NOMO-1 treated with DMSO at 0.1 percent for 48 hours (cell line): ENCODE data around the gene ATP8B1.
A peak's percentile ranks its signal among the peaks of the same experiment; 100 is the strongest.

ENCODE experiments used
- DNase-seq: peaks from one replicate; lab custom pipeline; 2025; ENCODE audit not compliant: unreplicated experiment; lab: John Stamatoyannopoulos, UW

ATP8B1 gene

GRCh38 chr18:57794951-57795728 lies 8.0 kb downstream of the ATP8B1 start:
- DNase-seq = no peak

GRCh38 chr18:57793302-57793986 lies 9.7 kb downstream of the ATP8B1 start:
- no peak for DNase-seq

GRCh38 chr18:57792631-57793301 lies 10.3 kb downstream of the ATP8B1 start:
- no peak for DNase-seq

- no peak for DNase-seq
Measured at GRCh38 chr18:57791911-57792310, 11.2 kb downstream of the ATP8B1 start.

- no peak for DNase-seq
Measured at GRCh38 chr18:57791192-57791591, 11.9 kb downstream of the ATP8B1 start.

GRCh38 chr18:57790316-57790715 lies 12.8 kb downstream of the ATP8B1 start:
- DNase-seq = no peak

GRCh38 chr18:57789759-57790158 lies 13.4 kb downstream of the ATP8B1 start:
- DNase-seq = no peak

- no peak for DNase-seq
Measured at GRCh38 chr18:57789090-57789489, 14.0 kb downstream of the ATP8B1 start.

GRCh38 chr18:57787068-57787685 lies 15.9 kb downstream of the ATP8B1 start:
- no peak for DNase-seq

- no peak for DNase-seq
Measured at GRCh38 chr18:57785751-57786437, 17.2 kb downstream of the ATP8B1 start.

GRCh38 chr18:57784801-57785114 lies 18.4 kb downstream of the ATP8B1 start:
- no peak for DNase-seq

- peak; percentile 74 for DNase-seq
Measured at GRCh38 chr18:57784034-57784800, 18.9 kb downstream of the ATP8B1 start.

GRCh38 chr18:57782049-57782448 lies 21.1 kb downstream of the ATP8B1 start:
- DNase-seq = no peak

GRCh38 chr18:57780706-57781347 lies 22.3 kb downstream of the ATP8B1 start:
- DNase-seq = peak; percentile 42

- DNase-seq = no peak
Measured at GRCh38 chr18:57780318-57780705, 22.8 kb downstream of the ATP8B1 start.

- no peak for DNase-seq
Measured at GRCh38 chr18:57776767-57777166, 26.3 kb downstream of the ATP8B1 start.

GRCh38 chr18:57776354-57776753 lies 26.8 kb downstream of the ATP8B1 start:
- DNase-seq = no peak

- DNase-seq = no peak
Measured at GRCh38 chr18:57775937-57776336, 27.2 kb downstream of the ATP8B1 start.

GRCh38 chr18:57772387-57772799 lies 30.7 kb downstream of the ATP8B1 start:
- DNase-seq = no peak

GRCh38 chr18:57771626-57772025 lies 31.5 kb downstream of the ATP8B1 start:
- no peak for DNase-seq
